ENCODE measurements around the gene PDE4B. TPM values are rescaled to one million over a fixed set of nuclear protein-coding genes. Genes with fewer than 3 reads are reported as not detected.

Gene PDE4B
- total RNA-seq, 1 experiment from 2014 or later = not detected

- Histone ChIP-seq H3K27me3 (replicated peaks; ENCODE audit: control insufficient read depth, insufficient read depth, low read length) (no peaks in the 10 kb centered on the region), H3K9me3 (no peaks in the 10 kb centered on the region), H3K36me3 (ENCODE audit: control insufficient read depth, insufficient read depth, low read length) (no peaks in the 10 kb centered on the region), H3K4me1 (no peaks in the 10 kb centered on the region), H3K4me3 (ENCODE audit: low read depth, low read length) (no peak overlapping the region)
- BruUV-seq (replicated peaks) = no TSS peak
- Mint-ChIP-seq H3K9me3 (ENCODE audit: unreplicated experiment) (no peaks in the 10 kb centered on the region), H3K4me3 (ENCODE audit: unreplicated experiment) (no peak overlapping the region), H3K36me3 (ENCODE audit: insufficient read depth, unreplicated experiment) (no peaks in the 10 kb centered on the region), H3K4me1 (ENCODE audit: low read depth, unreplicated experiment) (no peaks in the 10 kb centered on the region), H3K27ac (ENCODE audit: unreplicated experiment) (no peak overlapping the region), H3K27me3 (ENCODE audit: insufficient read depth, unreplicated experiment) (peaks cover 3% of the 10 kb centered on the region)
- TF ChIP-seq, protein P1, sequence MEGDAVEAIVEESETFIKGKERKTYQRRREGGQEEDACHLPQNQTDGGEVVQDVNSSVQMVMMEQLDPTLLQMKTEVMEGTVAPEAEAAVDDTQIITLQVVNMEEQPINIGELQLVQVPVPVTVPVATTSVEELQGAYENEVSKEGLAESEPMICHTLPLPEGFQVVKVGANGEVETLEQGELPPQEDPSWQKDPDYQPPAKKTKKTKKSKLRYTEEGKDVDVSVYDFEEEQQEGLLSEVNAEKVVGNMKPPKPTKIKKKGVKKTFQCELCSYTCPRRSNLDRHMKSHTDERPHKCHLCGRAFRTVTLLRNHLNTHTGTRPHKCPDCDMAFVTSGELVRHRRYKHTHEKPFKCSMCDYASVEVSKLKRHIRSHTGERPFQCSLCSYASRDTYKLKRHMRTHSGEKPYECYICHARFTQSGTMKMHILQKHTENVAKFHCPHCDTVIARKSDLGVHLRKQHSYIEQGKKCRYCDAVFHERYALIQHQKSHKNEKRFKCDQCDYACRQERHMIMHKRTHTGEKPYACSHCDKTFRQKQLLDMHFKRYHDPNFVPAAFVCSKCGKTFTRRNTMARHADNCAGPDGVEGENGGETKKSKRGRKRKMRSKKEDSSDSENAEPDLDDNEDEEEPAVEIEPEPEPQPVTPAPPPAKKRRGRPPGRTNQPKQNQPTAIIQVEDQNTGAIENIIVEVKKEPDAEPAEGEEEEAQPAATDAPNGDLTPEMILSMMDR (IDR thresholded peaks at IDR 0.05; ENCODE audit: insufficient read depth in 1 of 2, low read depth in 1 of 2, low read length in 1 of 2, severe bottlenecking in 1 of 2, unreplicated experiment in 1 of 2) = no peak
- ChIA-PET POLR2A (no interaction called here), CTCF (no interaction called here)
- DNase-seq = no peak
- intact Hi-C loops (cut with micrococcal nuclease; ENCODE audit: unreplicated experiment) = no loop called here
These were observed 539.8 kb downstream of the PDE4B start for GRCh38 chr1:66332548-66332901.

GRCh38 chr1:66333466-66334199 lies 540.9 kb downstream of the PDE4B start:
- BruUV-seq (replicated peaks) = no TSS peak
- no peaks in the 10 kb centered on the region for H3K27me3 ChIP-seq (replicated peaks; ENCODE audit: control insufficient read depth, insufficient read depth, low read length)
- H3K36me3 ChIP-seq (ENCODE audit: control insufficient read depth, insufficient read depth, low read length) = no peaks in the 10 kb centered on the region
- POLR2A ChIA-PET = no interaction called here
- TF ChIP-seq, protein P1 (IDR thresholded peaks at IDR 0.05; ENCODE audit: insufficient read depth in 1 of 2, low read depth in 1 of 2, low read length in 1 of 2, severe bottlenecking in 1 of 2, unreplicated experiment in 1 of 2) = no peak
- CTCF ChIA-PET = no interaction called here
- no peak overlapping the region for H3K4me3 Mint-ChIP-seq (ENCODE audit: unreplicated experiment)
- DNase-seq = no peak
- no peaks in the 10 kb centered on the region for H3K4me1 ChIP-seq
- H3K4me3 ChIP-seq (ENCODE audit: low read depth, low read length) = no peak overlapping the region
- no peaks in the 10 kb centered on the region for H3K9me3 Mint-ChIP-seq (ENCODE audit: unreplicated experiment)
- no peaks in the 10 kb centered on the region for H3K4me1 Mint-ChIP-seq (ENCODE audit: low read depth, unreplicated experiment)
- no peak overlapping the region for H3K27ac Mint-ChIP-seq (ENCODE audit: unreplicated experiment)
- H3K9me3 ChIP-seq = no peaks in the 10 kb centered on the region
- H3K27me3 Mint-ChIP-seq (ENCODE audit: insufficient read depth, unreplicated experiment) = peaks cover 3% of the 10 kb centered on the region
- intact Hi-C loops (cut with micrococcal nuclease; ENCODE audit: unreplicated experiment) = no loop called here
- H3K36me3 Mint-ChIP-seq (ENCODE audit: insufficient read depth, unreplicated experiment) = no peaks in the 10 kb centered on the region

GRCh38 chr1:66334318-66334717 lies 541.6 kb downstream of the PDE4B start:
- H3K4me3 ChIP-seq (ENCODE audit: low read depth, low read length) = no peak overlapping the region
- no peaks in the 10 kb centered on the region for H3K4me1 Mint-ChIP-seq (ENCODE audit: low read depth, unreplicated experiment)
- H3K9me3 Mint-ChIP-seq (ENCODE audit: unreplicated experiment) = no peaks in the 10 kb centered on the region
- TF ChIP-seq, protein P1 (IDR thresholded peaks at IDR 0.05; ENCODE audit: insufficient read depth in 1 of 2, low read depth in 1 of 2, low read length in 1 of 2, severe bottlenecking in 1 of 2, unreplicated experiment in 1 of 2) = no peak
- no peaks in the 10 kb centered on the region for H3K36me3 Mint-ChIP-seq (ENCODE audit: insufficient read depth, unreplicated experiment)
- POLR2A ChIA-PET = no interaction called here
- BruUV-seq (replicated peaks) = no TSS peak
- intact Hi-C loops (cut with micrococcal nuclease; ENCODE audit: unreplicated experiment) = no loop called here
- H3K4me3 Mint-ChIP-seq (ENCODE audit: unreplicated experiment) = no peak overlapping the region
- peaks cover 3% of the 10 kb centered on the region for H3K27me3 Mint-ChIP-seq (ENCODE audit: insufficient read depth, unreplicated experiment)
- CTCF ChIA-PET = no interaction called here
- DNase-seq = no peak
- H3K27me3 ChIP-seq (replicated peaks; ENCODE audit: control insufficient read depth, insufficient read depth, low read length) = no peaks in the 10 kb centered on the region
- no peaks in the 10 kb centered on the region for H3K4me1 ChIP-seq
- H3K36me3 ChIP-seq (ENCODE audit: control insufficient read depth, insufficient read depth, low read length) = no peaks in the 10 kb centered on the region
- no peak overlapping the region for H3K27ac Mint-ChIP-seq (ENCODE audit: unreplicated experiment)
- no peaks in the 10 kb centered on the region for H3K9me3 ChIP-seq
